HG03175 (cell line): ENCODE data around the gene THADA.
"Not testable (repeated sequence)": the region's sequence is repeated elsewhere in the genome, so short reads cannot be mapped to it uniquely, and the experiment has no call there.

ENCODE experiments used
- ATAC-seq: cut with Tn5 transposase; IDR thresholded peaks from one replicate; pipeline ENCODE4 v1.9.1; 2021; ENCODE audit warnings: mild to moderate bottlenecking, moderate library complexity; ENCODE audit not compliant: unreplicated experiment

THADA gene

GRCh38 chr2:43198263-43198662 is 397.6 kb downstream of the THADA start:
- ATAC-seq = no peak

DNA sequence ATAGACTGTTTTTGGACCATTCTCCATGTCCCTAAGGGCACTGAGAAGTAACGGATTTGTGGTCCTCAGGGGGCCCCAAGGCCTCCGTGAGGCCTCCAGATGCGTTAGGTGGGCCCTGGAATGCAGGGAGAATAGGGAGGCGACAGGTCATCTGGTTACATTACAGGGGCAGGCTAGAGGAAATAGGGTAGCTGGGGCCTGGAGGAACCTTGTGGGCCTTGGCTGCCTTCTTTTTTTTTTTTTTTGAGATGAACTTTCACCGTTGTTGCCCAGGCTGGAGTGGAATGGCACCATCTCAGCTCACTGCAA is 398.3 kb downstream of the THADA start:
- no peak for ATAC-seq

DNA sequence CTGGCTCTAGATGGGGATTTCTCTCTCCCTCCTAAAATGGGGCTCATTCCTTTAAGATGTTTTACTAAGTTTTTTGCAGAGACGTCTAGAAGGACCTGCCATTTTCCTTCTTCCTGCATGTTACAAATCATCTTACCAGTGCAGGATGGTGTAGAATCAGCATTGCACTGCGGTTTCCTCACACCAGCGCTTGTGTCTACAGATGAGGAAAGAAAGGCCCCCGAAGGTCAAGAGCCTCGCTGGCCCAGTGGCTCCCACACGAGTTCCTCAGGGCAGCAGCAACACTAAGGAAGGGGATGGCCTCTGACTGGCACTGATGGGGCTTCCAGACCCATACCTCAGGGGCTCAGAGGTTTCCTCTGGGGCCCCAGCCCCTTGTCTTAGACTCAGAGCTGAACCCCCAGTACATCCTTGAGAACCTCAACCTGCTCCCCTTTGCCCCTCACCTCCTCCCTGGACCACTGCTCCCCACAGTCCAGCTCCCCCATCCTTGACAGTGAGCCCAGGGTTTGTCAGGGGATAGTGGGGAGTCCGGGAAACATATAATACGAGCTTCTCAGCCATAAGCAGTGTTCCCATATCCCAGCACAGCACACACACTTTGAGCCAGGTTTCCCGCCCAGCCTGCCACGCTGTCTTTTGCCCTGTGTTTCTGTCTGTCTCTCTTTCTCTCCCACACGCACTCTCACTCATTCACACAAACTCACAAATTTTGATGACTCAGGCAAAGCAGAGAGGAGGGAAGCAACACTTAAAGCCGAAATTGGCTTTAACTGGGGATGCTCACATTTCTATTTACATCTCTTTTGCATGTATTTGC is 398.9 kb downstream of the THADA start:
- ATAC-seq = no peak

GRCh38 chr2:43194121-43194869 is 401.5 kb downstream of the THADA start:
- peak; percentile 72 for ATAC-seq

DNA sequence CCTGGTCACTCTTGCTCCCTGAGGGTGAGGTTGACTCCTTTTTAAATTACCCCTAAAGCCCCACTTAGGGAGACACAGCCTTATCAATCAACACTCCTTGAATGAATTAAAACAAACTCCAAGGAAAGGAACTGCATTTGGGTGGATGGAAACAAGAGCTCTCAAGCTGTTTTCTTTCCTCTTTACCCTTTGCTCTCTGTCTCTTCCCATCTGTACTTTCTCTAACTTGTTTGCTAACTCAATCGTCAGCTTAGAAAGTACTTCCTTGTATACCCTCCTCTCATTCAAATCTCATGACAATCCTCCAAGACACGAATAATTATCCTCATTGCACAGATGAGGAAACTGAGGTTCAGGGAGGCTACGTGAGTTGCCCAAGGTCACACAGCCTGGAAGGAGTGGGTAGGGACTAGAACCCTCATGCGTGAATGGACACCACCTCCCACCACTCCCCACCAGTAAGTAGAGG is 402.2 kb downstream of the THADA start:
- no peak for ATAC-seq

- no peak for ATAC-seq
Measured at GRCh38 chr2:43192744-43193651, 402.8 kb downstream of the THADA start.

DNA sequence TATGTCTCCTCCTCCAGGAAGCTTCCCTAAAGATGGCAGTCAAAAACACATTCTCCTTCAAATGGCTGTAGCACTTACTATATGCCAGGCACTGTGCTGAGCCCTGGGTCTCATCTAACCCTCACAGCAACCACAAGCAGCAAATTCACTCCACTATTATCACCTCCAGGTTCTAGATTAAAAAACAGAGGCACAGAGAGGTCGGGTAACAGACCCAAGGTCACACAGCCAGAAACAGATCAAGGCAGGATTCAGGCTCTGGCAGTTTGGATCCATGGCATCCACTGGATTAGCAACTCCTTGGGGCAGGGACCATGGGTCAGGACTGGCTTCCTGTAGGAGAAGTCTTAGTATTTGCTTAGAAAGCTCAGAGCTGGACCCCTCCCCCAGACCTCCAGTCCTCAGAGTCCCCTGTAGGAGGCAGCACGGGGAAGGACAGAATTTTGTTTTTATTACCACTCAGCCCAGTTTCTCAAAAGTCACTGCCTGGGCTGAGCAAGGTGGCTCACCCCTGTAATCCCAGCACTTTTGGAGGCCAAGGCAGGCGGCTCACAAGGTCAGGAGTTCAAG is 403.8 kb downstream of the THADA start:
- ATAC-seq = no peak

DNA sequence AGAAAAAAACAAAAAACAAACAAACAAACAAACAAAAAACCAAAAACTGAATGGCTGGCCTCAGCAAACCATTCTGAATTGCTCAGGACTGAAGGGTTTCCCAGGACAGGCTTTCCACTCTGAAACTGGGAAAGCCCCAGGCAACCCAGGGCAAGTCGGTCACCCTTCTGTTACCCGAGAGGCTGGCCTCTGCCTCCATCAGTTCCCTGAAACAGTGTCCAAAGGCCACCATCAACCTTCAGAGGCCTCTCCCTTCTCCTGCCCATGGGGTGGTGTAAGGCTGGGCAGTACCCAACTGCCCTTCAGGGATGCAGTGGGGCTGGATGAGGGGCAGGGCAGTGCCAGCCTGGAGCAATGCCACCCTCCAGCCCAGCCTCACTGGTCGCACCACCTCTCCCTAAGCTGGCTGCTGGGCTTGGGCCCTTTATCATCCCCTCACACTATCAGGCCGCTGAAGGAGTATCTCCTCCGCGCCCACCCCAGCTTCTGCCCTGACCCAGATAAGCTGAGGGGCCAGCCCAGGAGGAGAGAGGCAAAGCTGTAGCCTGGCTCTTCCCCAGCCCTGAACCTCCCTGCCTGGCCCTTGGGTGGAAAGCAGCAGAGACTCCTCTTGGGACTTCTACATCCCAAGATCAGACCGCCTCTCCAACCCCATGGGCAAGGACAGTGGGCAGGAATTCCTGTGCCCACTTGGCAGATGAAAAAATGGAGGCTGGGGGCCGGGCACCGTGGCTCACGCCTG is 405.4 kb downstream of the THADA start:
- ATAC-seq = no peak

DNA sequence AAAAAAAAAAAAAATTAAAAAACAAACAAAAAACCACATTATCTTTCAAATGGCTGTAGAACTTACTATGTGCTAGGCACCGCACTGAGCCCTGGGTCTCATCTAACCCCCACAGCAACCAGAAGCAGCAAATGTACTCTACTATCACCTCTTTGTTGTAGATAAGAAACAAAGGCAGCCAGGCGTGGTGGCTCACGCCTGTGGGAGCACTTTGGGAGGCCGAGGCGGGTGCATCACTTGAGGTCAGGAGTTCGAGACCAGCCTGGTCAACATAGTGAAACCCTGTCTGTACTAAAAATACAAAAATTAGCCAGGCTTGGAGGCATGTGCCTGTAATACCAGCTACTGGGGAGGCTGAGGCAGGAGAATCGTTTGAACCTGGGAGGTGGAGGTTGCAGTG is 406.0 kb downstream of the THADA start:
- not testable (repeated sequence) for ATAC-seq

DNA sequence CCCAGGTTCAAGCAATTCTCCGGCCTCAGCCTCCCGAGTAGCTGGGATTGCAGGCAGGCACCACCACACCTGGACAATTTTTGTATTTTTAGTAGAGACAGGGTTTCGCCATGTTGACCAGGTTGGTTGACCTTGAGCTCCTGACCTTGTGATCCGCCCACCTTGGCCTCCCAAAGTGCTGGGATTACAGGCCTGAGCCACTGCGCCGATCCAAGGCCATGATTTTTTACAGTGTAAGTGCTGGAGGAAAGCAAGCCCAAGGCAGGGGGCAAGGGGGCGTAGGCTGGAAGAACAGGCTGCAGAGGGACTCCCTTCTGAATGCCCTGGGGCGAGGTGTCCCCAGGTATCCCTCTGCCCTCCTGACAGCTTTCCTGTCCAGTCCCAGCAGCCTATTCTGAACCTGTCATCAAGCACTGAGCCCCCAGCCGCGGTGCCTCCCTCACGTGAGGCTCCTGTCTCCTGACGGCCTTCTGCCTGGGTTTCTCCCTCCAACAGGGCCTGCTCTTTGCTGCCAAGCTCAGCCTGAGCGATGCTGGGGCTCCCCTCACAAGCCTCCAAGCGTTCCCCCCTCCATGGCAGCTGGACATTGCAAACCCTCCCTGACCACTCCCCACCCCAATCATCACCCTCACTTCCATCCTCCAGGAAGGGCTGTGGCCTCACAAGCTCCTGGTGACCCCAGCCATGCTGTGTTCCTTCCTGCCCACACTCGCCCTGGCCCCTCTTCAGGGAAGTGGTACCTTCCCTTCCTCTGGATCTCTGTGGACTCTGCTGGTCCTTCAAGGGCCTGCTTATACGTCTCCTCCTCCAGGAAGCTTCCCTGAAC is 407.1 kb downstream of the THADA start:
- ATAC-seq = no peak

DNA sequence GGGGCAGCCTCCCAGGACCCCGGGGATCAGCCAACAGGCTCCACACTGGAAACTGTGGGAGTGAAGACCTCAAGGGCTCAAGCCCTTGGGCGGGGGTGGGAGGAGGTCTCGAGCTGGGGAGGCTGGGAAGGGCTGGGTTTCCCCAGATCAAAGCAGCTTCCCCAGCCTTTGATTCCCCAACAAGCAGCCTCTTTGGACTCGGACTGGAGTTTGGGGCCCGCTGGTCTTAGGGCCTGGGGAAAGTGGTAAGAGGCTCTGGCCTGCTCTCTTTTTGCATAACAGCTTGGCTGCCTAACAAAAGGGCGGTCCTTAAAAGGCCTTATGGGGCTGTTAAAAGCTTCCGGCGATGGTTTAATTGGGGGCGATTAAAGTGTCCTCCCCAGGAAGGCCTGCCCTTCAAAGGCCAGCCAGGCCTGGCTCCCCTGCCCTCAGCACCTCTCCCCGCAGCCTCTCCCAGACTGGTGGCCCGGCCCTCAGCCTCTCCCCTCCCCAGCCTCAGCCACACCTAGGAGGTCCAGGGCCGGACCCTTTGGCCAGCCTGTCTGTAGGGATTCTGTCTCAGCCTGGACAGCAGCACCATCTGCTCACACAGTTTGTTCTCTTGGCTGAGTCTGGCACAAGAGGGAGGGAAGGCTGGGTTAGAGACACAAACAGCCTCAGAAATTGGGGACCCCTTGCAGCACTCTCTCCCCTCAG is 409.0 kb downstream of the THADA start:
- ATAC-seq = no peak

DNA sequence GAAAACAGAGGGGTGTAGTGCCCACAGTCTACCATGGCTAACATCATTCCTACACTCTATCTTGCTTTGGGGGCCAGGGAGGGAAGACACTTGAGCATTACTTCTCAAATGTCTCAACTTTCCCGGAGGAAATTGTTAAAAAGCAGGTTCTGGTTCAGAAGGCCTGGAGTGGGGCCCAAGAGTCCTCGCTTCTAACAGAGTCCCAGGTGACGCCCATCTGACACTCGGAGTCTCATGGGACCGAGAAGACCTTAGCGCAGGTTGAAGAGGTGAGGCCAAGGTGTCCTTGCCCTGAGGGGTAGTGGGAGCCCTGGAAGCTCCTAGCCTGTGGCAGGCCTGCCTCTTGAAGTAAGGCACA is 409.5 kb downstream of the THADA start:
- no peak for ATAC-seq

GRCh38 chr2:43185146-43185545 is 410.7 kb downstream of the THADA start:
- ATAC-seq = no peak

DNA sequence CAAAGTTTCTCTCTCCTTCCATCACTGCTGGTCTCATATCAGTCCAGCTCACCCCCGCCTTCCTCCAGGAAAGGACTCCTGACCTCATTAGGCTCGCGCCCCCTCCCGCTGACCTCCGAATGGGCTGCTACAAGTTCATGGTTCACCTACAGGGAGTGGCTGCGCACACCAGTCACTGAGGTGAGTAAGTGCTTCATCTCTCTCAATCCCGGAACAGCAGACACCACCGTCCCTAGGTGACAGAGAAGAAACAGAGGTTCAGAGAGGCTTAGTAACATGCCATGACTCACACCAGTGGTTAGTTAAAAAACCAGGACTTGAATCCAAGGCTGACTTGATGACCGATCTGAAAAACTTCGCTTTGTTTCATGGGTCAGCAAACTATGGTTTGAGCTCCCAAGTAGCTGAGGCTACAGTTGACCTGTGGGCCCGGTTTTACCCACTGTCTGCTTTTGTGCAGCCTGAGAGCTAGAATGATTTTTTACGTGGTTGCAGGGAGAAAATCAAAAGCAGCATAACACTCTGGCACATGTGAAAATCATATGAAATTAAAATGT is 411.4 kb downstream of the THADA start:
- ATAC-seq = no peak

GRCh38 chr2:43183743-43184142 is 412.1 kb downstream of the THADA start:
- ATAC-seq = no peak

- no peak for ATAC-seq
Measured at GRCh38 chr2:43180897-43181296, 414.9 kb downstream of the THADA start.
